ENCODE results near the gene LSM4. TPM values are rescaled to one million over a fixed set of nuclear protein-coding genes. Genes with fewer than 3 reads are reported as not detected.

LSM4 gene
- total RNA-seq, 1 donor from 2014 or later, result 72.3 TPM

GRCh38 chr19:18339723-18340122, 16.8 kb upstream of the LSM4 start:
- TF ChIP-seq CTCF (IDR thresholded peaks at IDR 0.05), result no peak
- peaks cover 16% of the 10 kb centered on the region for H3K36me3 ChIP-seq
- DNase-seq (no peak), ATAC-seq (peak in 1 of 2 donors; percentile 3)
- peak overlapping the region; percentile 96 for H3K4me3 ChIP-seq
- peaks cover 15% of the 10 kb centered on the region for H3K4me1 ChIP-seq
- H3K27me3 ChIP-seq (ENCODE audit: low read depth), result no peaks in the 10 kb centered on the region
- no peaks in the 10 kb centered on the region for H3K9me3 ChIP-seq
- H3K27ac ChIP-seq, result peak overlapping the region; percentile 79
- intact Hi-C loops (cut with DNase I), result loop anchor here (10.0 kb wide), 1 partner anchor 55 kb away; the partner anchor contains the start of gene LRRC25

GRCh38 chr19:18338541-18338940, 15.7 kb upstream of the LSM4 start:
- no peak for ATAC-seq
- Histone ChIP-seq H3K27ac (no peak overlapping the region), H3K4me1 (peaks cover 15% of the 10 kb centered on the region), H3K36me3 (peaks cover 10% of the 10 kb centered on the region), H3K9me3 (no peaks in the 10 kb centered on the region), H3K4me3 (no peak overlapping the region), H3K27me3 (ENCODE audit: low read depth) (no peaks in the 10 kb centered on the region)
- intact Hi-C loops (cut with DNase I), result no loop called here
- no peak for TF ChIP-seq CTCF (IDR thresholded peaks at IDR 0.05)
- DNase-seq, result no peak

GRCh38 chr19:18336121-18336520, 13.2 kb upstream of the LSM4 start:
- no peak for TF ChIP-seq CTCF (IDR thresholded peaks at IDR 0.05)
- intact Hi-C loops (cut with DNase I), result no loop called here
- no peak overlapping the region for H3K27ac ChIP-seq
- H3K4me3 ChIP-seq, result no peak overlapping the region
- ATAC-seq, result no peak
- no peaks in the 10 kb centered on the region for H3K9me3 ChIP-seq
- DNase-seq, result no peak
- peaks cover 8% of the 10 kb centered on the region for H3K4me1 ChIP-seq
- no peaks in the 10 kb centered on the region for H3K27me3 ChIP-seq (ENCODE audit: low read depth)
- H3K36me3 ChIP-seq, result no peaks in the 10 kb centered on the region

GRCh38 chr19:18333680-18334079, 10.8 kb upstream of the LSM4 start:
- Histone ChIP-seq H3K4me1 (peaks cover 7% of the 10 kb centered on the region), H3K4me3 (no peak overlapping the region), H3K27me3 (ENCODE audit: low read depth) (no peaks in the 10 kb centered on the region), H3K27ac (no peak overlapping the region), H3K36me3 (no peaks in the 10 kb centered on the region), H3K9me3 (no peaks in the 10 kb centered on the region)
- DNase-seq, result no peak
- TF ChIP-seq CTCF (IDR thresholded peaks at IDR 0.05), result no peak
- intact Hi-C loops (cut with DNase I), result no loop called here
- no peak for ATAC-seq

GRCh38 chr19:18332917-18333530, 10.1 kb upstream of the LSM4 start:
- no peak for DNase-seq
- Histone ChIP-seq H3K36me3 (no peaks in the 10 kb centered on the region), H3K4me3 (no peak overlapping the region), H3K4me1 (peaks cover 9% of the 10 kb centered on the region), H3K9me3 (no peaks in the 10 kb centered on the region), H3K27me3 (ENCODE audit: low read depth) (no peaks in the 10 kb centered on the region), H3K27ac (no peak overlapping the region)
- ATAC-seq, result no peak
- intact Hi-C loops (cut with DNase I), result no loop called here
- no peak for TF ChIP-seq CTCF (IDR thresholded peaks at IDR 0.05)
